Measurements from ENCODE around the gene CBX8.

The CBX8 gene

DNA sequence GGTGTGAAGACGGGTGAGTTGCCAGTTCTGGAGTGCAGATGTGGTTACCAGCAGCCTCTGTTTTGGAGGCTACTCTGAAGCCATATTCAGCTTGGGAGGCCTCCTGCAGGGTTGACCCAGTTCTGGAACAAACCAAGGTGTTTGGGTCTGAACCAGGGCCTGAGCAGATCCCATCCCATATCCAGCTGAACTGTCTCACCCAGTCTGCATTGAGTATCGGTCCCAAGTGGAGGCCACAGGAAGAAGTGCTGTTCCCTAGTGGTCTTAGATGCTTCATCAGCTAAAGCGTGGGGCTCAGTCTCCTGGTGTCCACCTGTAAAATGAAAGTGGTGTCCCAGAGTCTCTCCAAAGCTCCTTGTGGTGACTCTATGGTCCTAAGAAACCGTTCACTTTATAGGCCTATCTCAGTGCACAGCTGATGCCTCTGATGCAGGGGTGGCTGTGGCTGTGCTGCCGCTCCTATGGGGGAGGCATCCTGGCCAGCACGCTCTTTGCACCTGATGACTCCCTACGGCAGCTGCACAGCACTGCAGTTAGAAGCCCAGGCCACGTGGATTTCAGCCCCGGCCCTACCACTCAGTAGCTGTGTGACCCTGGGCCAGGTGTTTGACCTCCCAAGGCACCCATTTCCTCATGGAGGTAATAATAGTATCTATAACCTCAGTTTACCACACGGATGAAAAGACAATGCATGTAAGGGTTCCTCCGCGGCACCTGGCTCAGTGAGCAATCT lies 21.3 kb upstream of the CBX8 start:
- DNase-seq, result no peak

DNA sequence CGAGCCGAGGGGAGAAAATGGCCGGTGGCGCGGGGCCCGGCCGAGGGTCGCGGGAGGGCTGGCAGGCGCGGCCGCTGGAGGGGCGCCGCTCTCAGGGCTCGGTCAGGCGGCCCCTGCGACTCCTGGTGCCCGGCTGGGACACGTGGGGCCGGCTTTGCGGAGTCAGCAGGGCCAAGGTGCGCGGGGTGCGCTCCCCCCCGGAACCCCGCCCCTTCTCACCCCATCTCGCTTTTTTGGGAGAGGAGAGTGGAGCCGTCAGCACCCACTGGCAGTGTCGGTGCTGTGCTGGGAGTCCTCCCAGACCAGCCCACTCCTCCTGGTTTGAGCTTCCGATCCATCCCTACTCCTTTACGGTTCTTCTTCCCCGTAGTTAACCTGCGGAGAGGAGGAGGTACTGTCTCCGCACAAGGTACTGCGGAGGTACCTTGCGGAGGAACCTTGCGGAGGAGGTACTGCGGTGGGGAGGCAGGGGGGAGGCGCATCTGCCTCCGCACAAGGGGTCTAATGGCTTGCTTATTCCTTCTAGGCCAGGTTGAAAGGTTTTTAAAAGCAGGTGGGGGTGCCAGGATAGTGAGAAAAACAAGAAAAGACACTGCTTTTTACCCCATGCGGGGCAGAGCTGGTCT lies 19.1 kb upstream of the CBX8 start:
- DNase-seq, result no peak

- no peak for DNase-seq
Measured at GRCh38 chr17:79814974-79815835, 18.3 kb upstream of the CBX8 start.

DNA sequence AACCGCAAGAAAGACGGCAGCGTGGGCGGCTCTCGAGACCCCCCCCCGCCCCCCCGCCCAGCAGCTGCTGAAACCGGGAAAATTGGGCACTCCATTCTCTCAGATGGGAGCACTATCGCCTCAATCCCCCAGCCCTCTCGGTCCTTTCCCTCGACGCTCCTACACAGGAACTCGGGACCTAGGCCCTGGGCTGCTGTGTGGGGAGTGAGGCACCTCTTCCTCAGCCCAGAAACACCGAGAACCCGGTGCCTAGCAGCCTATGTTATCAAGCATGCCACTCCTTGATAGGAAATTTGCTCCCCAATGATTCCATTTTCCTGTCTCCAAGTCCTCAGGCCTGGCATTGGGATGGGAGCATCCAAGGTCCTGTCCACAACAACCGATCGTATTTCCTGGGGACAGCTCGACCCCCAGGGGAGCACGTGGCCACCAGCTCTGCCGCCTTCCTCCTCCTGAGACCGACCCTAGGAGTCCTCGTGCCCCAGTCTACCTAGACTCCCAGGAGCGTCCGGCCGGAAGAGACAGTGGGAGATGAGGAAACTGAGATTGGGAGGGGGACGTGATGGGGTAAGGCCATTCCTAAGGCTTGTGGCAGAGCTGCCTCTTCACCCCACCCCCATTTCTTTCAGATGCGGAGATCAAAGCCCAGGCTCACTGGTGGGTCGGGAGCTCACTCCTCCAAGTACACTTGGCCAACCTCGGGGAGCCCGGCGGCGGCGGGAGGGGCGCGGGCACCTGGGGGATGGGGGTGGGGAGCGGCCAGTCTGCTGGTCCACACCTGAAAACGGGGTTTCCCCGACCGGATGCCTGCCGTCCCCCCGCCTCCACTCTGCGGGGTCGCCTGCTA lies 17.5 kb upstream of the CBX8 start:
- no peak for DNase-seq

- DNase-seq, result no peak
Measured at GRCh38 chr17:79813297-79814126, 16.6 kb upstream of the CBX8 start.

DNA sequence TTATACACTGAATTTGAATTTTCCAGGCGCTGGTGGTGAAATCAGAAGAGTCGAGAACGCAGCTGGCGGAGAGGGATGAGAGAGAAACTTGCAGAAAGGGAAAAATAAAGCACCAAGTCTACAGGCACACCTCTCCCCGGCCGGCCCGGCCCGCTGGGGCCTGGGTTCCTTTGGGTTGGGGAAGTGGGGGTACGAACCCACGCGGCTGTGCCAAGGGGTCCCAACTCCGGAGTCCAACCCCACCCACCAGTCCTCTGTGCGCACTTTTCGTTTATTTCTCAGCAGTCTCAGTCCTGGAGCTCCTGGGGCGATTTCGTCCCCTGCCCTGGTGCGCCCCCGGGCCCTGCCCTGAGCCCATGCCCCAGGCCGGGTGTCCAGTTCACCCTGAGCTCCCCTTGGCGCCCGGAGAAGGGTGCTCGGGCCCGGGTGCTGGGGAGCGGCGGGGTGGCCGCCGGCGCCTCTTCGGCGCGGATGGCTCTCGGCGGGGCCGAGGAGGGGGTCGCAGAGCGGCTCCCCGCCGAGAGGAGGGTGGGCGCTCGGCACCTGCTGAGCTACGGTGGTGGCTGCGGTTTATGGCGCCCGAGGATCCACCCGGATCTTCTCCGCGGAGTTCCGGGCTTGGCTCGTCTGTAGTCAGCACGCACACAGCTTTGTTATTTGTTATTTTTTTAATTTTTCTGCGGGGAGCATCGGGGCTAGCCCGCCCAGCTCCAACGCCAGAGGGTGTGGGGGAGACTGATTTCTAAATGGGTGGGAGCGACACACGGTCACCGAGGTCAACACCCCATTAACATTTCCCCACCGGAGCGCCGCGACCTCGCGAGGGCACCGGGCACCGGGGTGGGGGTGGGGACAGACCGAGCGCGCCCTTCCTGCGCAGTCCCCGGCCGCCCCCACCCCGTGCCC lies 15.7 kb upstream of the CBX8 start:
- DNase-seq, result no peak

DNA sequence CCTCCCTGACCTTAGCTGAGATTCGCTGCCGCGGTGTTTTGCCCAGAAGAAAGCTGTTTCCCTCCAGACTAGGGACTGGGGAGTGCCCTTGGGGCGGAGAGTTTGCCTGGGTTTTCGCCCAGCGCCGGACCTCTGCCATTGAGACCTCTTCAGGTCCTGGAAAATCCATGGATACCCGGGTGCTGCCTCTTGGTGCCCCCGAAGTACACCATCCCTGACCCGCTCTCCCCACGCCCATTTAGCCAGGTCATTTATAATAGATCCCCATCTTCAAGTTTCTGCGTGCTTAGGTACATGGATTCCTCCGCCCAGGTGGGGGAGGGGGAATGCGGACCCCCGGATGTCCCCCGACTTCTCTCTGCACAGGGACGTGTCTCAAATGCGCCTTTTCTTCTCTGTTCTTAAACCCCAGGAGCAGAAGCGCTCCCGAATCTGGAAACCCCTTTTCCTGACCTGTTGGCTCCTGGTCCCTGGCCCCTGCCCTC lies 15.0 kb upstream of the CBX8 start:
- DNase-seq, result no peak

GRCh38 chr17:79811011-79811867 lies 14.4 kb upstream of the CBX8 start:
- peak in 1 of 2 donors; percentile 50 for DNase-seq

- peak; percentile 75 to 81 for DNase-seq
Measured at GRCh38 chr17:79810130-79811010, 13.5 kb upstream of the CBX8 start.

DNA sequence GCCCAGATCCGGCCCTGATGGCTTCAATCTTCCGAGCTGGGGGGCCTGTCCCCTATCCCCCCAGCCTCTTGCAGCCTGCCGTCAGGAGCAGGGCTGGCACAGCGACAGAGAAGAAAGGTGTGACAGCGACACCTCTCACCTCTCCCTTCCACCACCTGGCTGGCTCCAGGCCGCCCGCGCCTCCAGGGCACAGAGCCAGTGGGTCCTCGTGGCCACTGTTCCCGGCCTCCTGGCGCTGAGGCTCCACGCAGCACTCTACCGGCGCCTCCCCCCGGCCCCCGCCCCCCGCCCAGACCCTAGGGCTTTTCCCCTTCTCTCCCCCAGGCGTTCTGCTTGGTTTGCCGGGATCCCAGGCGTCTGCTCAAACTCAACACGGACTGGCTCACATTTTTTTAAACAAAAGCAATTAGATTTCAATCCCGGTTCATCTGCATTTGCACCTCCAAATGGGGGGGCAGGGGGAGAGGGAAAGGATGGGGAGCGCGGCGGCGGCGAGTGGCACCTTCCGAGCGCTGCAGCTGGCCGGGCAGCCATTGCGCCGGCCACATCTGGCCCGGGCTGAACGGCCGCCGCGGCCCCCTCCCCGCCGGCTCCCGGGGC lies 12.8 kb upstream of the CBX8 start:
- no peak for DNase-seq

DNA sequence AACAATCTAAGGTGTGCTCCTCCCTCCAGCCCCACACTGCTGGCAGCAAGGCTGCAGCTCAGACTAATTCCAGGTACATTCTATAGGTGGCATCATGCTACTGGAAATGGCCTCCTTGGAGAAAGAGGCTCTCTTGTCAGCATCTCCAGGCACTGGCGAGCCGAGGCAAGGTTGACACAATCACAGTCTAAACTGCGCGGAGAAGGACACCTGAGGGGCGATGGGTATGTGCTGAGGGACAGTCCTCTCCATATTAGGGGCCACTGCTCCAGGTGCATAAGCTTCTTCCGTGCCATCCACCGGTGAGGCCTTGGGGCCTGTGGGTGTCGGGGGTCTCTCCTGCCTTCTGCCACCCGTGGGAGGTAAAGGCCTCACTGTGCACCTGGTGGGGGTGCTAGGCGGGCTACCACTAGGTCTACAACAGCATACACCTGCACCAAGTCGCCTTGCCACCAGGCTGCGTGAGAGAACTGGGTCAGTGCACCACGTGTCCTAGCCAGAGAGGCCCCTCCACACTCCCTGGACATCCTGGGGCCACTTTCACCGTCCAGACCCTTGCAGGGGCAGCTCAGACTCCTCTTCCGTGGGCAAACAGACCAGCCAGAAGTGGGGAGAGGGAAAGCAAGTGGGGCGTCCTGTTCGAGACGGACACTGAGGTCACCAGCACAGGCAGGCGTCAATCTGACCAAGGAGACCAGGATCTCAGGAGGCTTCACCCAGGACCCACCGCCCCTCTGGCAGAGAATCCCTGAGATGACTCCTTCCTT lies 12.1 kb upstream of the CBX8 start:
- peak in 1 of 2 donors; percentile 13 for DNase-seq

GRCh38 chr17:79806863-79807720 lies 10.2 kb upstream of the CBX8 start:
- no peak for DNase-seq

- DNase-seq, result no peak
Measured at GRCh38 chr17:79806446-79806760, 9.5 kb upstream of the CBX8 start.

DNA sequence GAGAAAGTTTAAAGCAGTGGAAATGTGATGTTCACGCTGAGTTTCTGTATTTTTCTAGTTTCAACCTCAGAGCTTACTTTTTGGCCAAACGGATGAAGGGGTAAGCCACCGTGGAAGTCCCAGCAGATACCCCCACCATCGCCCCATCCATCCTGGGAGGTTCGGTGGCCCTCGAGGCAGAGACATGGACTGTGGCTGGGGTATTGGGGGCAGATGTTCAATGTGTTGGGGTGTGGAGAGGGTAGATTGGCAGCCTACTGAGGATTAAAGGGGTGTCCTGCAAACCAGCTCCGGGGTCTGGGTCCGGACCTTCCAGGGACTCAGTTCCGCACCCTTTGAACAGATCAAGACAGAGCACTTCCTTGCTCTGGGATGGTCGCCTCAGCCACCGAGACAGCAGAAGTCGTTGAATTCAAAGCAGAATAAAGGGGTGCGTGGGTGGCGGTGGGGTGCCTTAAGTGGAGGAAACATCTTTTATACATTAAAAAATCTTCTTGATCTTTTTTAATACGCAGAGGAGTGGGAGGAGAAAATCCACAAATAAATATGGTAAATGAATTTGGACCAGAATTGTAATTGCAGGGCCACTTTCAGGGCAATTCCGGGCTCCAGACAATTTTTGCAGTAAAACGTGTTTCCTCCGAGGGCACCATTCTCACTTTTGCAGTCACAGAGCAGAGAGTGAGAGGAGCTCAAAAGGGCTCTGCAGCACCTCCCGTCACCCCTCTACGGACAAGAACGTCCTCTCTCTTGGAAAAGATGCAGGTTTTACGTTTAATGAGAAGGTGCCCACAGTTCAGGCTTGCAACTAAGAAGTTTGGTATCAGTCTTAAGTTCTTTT lies 8.2 kb upstream of the CBX8 start:
- DNase-seq, result peak in 1 of 2 donors; percentile 10
